HG02852 (cell line): Measurements from ENCODE around the gene COBL.
"Not testable (repeated sequence)": the region's sequence is repeated elsewhere in the genome, so short reads cannot be mapped to it uniquely, and the experiment has no call there.

Experiments used
- ATAC-seq: cut with Tn5 transposase; IDR thresholded peaks from one replicate; pipeline ENCODE4 v1.9.1; 2021; ENCODE audit warnings: mild to moderate bottlenecking, moderate library complexity; ENCODE audit not compliant: unreplicated experiment

The COBL gene

GRCh38 chr7:51013218-51013786, 303.3 kb downstream of the COBL start:
- no peak for ATAC-seq

- no peak for ATAC-seq
Observed at GRCh38 chr7:51012569-51013217, 303.9 kb downstream of the COBL start.

GRCh38 chr7:51011710-51012350, 304.8 kb downstream of the COBL start:
- no peak for ATAC-seq

- no peak for ATAC-seq
Observed at GRCh38 chr7:51010534-51010933, 306.1 kb downstream of the COBL start.

GRCh38 chr7:51009716-51010496, 306.7 kb downstream of the COBL start:
- ATAC-seq: no peak

GRCh38 chr7:51007551-51008505, 308.8 kb downstream of the COBL start:
- ATAC-seq: no peak

- ATAC-seq: no peak
Observed at GRCh38 chr7:51006483-51007235, 309.9 kb downstream of the COBL start.

- ATAC-seq: no peak
Observed at GRCh38 chr7:51005074-51005473, 311.5 kb downstream of the COBL start.

- ATAC-seq: no peak
Observed at GRCh38 chr7:51000956-51001355, 315.7 kb downstream of the COBL start.

- ATAC-seq: no peak
Observed at GRCh38 chr7:50994753-50995319, 321.8 kb downstream of the COBL start.

- not testable (repeated sequence) for ATAC-seq
Observed at GRCh38 chr7:50990214-50990613, 326.4 kb downstream of the COBL start.

- ATAC-seq: no peak
Observed at GRCh38 chr7:50988988-50989387, 327.6 kb downstream of the COBL start.

- no peak for ATAC-seq
Observed at GRCh38 chr7:50988465-50988864, 328.1 kb downstream of the COBL start.

GRCh38 chr7:50985096-50985495, 331.5 kb downstream of the COBL start:
- no peak for ATAC-seq

GRCh38 chr7:50983850-50984249, 332.8 kb downstream of the COBL start:
- no peak for ATAC-seq

- no peak for ATAC-seq
Observed at GRCh38 chr7:50982626-50983025, 334.0 kb downstream of the COBL start.

- no peak for ATAC-seq
Observed at GRCh38 chr7:50981743-50982142, 334.9 kb downstream of the COBL start.

GRCh38 chr7:50980411-50980810, 336.2 kb downstream of the COBL start:
- ATAC-seq: no peak

- no peak for ATAC-seq
Observed at GRCh38 chr7:50978633-50979215, 337.9 kb downstream of the COBL start.
